ENCODE measurements around the gene BID.

BID gene

DNA sequence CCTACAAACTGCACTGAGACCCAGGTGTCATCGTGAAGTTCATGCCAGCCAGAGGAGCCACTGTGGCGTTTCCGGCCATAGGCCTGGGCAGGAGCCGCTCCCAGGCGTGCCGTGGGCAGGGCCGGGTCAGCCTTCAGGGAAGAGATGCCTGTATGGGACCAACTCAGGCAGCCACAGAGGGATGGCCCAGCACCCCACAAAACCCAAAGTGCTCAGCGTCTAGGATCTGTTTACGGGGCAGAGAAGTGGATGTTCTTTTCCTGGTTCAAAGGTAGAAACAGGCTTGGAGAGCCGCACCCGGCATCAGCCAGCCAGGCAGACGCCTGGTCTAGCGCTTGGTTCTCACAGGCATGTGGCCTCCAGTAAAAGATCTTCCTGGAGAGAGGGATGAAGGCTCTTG lies 8.4 kb upstream of the BID start:
- DNase-seq = no peak

DNA sequence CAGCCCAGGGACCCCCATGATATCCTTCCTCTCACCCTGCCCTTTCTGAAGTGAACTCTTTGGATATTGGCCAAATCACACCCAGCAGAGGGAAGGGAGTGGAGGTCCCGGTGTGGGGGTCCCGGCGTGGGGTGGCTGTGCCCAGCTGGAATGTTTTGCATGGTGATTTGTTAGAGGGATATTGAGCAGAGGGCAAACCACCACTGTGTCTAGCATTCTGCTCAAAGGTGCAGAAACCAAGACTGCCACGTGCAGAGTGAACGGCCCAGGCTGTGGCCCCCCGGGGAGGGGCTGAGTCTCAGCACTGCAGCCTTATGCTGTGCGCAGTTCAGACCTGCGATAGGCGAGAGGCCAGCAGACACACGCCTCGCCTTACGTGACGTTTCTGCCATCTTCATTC lies 7.9 kb upstream of the BID start:
- DNase-seq = no peak

DNA sequence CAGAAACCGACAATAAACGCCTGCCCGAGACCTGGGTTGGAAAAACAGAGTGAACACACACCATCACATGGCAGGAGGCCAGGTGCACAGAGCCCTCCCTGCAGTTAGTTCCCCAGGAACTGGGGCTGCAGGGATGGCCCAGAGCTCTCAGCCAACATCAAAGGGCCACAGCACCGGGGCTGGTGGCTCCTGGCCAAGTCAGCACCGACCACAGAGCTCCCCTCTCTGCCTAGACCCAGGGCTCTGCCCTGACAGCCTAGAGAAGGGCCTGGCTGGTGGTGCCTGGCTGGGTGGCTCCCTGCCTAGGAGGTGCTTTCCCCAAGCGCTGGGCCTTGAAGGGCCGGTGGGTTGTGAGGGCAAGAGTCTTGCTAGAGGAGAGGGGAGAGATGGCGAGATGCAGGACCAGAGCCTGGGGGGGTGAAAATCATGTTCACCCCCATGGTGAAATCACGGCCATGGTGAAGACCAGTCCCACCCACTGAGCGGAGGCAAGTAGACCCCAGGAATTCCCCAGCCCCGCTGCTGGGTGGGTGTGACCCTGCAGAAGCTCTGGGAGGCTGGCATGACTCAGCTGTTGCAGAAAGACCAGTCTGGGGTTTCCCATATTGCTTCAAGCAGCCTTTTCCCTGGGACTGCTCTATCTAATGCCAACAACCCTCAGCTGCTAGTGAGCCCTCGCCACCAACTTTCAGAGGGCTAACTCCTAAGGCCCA lies 7.2 kb upstream of the BID start:
- DNase-seq = peak; percentile 59

DNA sequence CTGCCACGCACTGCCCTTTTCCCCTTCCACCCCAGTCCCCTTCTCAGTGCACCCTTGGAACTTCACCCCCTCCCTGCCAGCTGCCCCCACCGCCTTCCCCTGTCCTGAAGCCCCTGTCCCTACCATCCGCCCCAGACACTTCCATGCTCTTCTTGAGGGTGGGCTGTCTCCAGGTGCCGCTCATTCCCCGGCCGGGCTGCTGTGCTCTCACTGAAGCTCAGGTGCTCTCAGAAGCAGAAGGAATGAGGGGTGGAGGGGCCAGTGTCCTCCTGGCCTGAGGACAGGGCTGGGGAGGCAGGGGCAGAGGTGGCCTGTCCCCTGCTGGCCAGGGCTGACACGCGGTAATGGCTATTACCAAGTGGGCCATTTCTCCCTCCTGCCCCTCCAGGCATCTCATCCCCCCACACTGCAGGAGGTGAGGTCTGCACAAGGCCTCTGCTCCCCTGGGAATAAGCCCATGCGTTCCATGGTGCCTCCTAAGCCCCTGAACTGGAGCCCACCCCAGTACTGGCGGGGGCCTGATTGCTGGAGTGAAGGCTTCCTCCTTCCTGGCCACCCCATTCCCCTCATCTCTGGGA lies 6.6 kb upstream of the BID start:
- no peak for DNase-seq

DNA sequence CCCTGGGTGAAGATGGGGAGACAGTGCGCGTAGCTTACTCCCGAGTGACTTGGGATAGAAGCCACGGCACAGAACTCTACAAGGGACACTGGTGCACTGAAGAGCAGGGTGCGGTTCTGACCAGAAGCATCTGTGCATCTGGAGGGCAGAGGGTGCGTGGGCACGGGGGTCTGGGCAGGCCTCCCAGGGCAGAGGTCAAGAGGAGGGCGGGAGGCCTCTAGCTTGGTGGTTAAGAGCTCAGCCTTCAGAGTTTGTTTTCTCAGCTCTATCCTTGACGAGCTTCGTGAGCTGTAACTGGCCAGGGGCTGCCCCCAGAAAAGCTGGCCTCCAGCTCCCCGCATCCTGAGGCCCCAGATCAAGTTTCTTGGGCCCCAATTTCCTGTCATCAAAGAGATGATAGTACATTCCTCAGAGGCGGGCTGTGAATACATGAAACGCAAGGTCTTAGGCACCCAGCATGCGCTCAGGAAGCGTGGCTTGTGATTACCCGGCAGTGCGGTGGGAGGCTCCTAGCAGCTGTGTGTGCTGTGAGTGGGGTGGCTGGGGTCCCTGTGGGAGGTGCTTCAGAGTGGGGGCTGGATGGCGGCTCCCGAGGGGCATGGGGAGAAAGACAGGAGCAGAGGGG lies 6.0 kb upstream of the BID start:
- DNase-seq = no peak

DNA sequence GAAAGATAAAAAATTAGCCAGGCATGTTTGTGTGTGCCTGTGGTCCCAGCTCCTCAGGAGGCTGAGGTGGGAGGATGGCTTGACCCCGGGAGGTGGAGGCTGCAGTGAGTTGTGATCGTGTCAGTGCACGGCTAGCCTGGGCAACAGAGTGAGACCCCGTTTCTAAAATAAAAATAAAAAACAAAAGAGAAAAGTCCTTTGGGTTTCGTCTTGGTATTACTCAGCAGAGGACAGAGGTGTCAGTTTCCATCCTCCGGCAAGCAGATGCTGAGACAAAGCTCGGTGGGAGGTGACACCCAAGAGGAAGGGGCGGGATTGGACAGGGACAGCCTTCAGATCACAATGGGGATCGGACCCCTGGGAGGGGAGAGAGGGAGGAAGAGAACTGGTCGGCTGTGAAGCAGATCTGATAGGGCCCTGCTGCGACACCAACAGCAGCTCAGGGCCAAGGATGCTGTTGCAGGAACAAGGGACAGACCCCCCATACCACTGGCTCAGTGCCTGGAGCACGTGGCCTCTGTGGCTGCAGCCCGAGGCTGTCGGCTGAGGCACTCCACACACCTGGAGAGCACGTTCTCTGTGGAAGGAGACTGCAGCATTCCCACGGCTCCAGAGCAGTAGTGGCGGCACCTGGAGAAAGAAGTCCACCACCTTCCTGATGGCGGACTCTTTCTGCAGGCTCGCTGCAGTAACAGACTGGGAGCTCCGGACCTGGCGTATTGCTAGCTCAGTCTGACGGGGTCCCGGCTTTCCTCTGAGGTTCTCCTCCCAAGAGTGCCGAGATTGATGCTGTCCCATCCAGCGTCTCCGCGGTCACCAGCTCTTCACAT lies 5.2 kb upstream of the BID start:
- no peak for DNase-seq

DNA sequence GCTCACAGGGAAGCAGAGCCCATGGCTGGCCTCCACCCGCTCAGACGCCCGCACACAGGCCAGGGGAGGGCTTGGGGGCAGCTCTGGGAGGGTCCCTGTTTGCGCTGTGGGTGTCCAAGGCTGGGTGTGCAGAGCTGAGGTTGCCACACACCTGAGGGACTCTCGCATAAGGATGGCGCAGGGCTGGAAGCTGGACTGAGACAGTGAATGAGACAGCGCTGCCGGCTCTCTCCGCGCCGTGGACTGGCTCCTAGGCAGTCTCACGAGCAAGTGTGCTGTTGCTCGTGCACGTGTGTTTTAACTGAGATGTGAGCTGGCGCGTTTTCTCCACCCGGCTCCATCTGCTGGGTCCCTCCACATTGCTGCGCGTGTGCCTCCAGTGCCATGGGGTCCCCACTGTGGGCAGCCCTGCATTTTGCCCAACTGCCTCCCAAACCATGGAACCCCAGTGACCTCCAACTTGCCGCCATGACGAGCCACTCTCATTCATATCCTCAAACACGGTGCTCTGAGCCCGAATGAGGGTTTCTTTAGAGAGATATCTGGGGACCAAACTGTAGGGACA lies 4.2 kb upstream of the BID start:
- DNase-seq = no peak

DNA sequence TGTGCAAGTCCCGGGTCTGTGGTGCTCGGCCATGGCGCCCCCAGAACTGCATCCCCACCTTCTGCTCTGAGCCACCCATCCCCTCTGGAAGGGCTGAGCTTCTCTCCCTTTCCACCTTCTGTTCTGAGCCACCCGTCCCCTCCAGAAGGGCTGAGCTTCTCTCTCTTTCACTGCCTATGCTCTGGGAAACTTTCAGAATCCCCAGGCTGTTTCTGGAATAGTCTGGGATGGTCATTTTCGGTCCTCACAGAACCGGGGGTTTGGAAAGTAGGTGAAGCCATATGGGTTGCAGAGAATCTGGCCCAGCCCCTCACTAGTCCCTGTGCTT lies 3.4 kb upstream of the BID start:
- DNase-seq = no peak

DNA sequence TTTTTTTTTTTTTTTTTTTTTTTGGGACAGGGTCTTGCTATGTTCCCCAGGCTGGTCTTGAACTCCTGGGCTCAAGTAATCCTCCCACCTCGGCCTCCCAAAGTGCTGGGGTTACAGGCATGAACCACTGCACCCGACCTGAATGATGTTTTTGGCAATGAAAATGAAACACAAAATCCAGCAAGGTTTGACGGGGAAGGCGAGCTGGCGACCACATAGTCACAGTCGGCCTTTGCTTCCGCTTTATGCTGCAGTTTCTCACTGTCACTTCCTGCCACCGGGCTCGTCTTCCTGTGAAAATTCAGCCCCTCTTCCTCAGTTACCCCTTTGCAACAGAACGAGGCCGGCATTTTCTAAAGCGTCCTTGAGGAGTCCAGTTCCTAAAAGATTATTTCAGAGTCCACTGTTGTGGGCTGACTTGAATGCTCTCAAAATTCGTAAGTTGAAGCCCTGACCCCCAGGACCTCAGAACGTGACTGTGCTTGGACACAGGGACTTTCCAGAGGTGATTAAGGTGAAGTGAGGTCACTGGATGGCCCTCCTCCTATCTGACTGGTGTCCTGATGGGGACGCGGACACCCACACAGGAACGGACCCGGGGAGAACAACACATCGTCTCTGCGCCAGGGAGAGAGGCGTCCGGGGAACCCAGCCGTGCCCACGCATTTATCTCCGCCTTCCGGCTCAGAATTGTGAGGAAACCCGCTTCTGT lies 2.9 kb upstream of the BID start:
- peak; percentile 75 for DNase-seq

DNA sequence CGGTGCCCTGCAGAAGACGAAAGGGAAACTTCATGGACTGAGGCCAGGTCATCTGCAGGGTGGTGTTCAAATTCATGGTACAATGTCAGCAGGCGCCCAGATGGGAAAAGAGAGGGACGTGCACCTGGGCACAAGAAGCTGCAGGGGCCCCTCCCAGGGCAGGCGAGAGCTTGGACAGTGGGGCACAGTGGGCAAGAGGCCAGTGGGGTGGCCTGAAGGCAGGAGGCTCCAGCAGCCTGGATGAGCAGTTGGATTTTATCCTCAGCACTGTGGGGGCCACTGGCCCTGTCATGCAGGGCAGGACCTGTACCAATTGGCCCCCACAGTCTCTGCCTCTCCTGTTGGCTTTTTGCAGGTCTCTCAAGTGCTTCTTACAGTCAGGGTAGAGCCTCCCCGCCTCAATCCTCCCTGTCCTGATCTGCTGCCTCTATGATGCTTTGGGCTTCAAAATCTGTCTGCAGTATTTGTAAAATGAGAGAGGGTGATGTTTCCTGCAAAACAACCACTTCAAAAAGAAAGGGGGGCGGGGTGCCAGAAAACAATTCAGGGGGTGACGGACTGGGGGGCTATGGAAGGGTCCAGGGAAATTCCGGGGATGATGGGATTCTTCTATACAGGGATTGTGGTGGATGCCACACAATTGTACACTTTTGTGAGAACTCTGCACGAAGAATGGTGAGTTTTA lies 1.7 kb upstream of the BID start:
- DNase-seq = no peak

DNA sequence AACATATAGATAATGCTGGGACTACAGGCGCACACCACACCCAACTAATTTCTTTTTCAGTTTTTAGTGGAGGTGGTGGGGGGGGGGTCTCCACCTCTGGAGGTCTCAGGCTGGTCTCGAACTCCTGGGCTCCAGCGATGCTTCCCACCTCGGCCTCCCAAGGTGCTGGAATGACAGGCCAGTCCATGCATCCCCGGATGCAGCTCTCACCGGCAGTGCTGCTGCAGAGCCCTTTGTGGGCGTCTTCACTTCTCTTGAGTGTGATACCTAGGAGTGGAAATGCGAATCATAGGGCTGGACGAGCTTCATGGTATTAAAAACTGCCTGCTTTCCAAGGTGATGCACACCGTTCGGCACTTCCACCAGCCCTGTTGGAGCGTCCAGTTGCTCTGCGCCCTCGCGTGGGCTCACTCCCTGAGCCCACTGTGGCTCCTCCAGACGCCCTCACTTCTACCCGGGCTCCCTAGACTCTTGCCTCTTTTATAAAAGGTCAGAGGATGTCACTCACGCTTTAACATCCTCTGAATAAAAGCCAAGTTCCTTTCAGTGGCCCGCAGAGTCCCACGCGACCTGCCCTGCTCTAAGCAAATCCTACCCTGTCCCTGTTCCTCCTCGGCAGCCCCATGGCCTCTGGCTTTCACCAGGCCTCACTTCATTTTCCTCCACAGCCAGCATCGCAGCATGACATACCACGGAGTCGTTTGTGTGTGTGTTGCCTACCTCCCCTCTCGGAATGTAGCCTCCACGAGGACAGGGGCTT lies 837 bp upstream of the BID start:
- DNase-seq = no peak

DNA sequence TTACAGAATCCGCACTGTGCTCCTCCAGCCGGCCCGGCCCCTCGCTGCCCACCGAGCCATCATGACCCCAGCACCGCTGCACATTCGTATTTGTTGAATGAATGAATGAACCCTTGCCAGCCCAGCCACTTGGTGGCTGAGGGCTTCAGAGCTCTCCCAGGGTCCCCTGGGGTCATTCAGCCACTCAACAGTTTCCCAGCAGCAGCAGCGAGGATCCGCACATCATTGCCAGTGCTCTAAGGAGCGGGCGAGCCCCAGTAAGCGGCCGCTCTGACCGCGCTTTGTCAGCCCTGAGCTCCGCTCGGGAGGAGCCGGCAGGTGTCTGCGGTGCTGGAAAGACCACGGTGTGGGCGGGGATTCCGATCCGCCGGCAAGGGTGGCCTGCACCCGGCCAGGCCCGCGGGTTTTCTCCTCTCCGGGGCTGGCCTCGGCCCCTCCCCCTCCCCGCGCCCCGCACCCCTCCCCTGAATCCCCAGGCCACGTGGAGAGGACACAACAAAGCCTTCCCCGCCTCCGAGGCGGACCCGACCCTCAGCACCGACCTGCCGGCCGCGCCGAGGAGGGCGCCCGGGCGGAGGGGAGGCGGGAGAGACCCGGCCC lies 563 bp downstream of the BID start:
- peak; percentile 72 for DNase-seq

DNA sequence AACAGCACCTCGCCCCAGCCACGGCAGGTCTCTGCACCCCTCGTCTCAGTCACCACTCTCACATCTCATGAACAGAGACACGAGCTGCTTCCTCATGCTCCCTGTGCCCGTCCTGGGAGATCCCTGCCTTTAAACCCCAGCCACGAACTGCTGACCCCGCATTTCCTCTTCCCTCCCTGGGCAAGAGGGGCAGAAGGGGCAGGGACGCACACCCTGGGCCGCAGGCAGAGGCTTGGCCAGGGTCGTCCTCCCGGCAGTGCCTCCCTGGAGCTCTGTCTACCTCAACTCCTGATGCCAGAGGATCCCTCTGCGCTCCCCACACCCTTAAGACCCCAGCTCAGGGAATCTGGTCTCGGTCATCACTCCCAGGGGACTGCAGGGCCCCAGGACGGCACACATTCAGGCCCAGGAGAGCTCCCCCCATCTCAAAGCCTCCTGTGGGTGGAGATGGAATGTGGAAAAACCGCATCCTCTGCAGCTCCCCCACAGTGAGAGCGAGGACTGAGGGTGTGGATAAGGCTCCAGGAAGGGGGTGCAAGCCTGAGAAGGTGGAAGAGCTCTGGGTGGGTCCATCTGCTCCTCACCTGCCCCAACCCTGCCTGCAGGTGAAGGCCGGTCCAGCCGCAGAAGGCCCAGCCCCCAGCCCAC lies 1.2 kb downstream of the BID start:
- DNase-seq = no peak

DNA sequence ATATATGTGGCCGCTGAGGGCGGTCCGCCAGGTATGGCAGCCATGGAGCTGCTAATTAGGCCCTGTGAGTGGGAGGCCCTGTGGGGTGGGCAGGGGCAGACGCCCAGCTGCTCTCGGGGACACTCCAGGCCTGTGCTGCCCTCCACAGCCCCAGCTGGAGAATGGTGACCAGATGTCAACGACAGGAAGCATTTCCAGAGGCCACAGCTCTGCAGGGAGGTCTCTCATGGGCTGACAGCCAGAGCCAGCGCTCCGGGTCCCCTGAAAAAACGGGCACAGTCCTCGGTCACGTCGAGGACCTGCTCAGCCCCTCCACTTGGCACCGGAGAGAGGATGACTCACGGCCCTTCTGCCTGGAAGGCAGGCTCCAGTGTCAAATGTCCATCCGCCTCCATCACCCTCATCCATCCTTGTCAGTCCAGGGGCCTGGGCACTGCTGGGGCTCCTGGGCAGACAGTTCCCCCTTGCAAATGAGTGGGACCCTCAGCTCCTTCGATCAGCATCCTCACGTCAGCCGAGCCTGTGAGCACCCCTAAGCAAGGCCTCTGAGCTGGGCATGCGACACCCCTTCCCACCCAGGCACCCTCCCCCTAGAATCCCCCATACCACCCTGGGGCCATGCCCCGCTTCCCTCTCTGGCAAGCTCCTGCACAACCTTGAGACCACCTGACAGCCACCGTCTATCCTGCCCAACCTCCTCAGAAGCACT lies 1.9 kb downstream of the BID start:
- no peak for DNase-seq

DNA sequence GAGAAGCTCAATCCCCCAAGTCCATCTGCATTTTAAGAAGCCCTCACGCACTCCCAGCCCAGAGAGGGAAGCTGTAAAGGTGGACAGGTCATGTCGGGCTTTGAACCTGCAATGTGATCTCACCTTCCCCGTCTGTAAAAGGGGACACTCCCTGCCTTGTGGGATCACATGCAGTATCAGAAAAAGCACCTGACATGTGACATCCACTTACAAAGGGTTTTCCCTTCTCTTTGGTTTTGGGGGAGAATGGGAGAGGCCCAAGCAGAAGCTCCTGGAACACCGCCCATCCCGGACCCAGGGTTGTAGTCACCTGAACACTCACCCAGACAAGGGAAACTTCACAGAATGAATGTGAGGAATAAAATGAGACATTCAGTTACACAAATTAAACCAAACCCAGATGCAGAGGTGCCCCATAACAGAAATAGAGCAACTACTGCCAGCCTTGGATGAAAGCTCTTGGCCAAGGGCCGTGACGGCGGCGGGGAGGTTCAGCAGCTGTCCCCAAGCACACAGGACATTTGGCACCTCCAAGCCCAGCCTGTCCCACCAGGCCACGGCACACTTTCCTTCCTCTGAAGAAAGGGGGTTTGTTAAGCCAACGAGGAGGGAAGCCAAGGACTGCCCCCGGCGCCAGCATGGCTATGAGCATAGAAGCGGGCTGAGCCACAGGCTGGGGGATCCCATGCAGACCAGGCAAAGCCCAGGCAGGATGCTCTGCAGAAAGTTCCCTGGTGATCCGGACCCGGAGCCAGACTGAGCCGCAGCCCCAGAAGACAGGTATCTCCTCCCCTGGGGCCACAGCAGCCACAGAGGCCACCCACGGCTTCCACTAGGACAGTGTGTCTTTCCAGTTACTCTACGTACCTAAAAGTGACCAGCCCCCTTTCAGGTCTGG lies 3.8 kb downstream of the BID start:
- DNase-seq = no peak

DNA sequence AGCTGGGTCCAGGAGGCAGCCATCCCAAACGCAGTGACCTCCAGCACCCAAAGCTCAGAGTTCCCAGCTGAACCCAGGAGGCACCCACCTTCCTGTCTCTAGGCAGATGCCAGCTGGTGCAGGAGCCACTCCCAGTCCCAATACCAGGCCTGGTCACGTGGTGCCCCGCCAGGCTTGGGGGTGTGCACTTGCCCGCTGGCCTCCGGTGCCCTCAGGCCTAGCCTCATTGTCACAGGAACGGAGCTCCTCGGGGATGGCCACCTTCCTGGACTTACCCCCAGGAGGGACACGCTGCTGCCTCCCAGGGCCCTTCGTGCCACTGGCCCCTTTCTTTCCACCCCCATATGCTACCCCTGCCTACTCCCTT lies 4.6 kb downstream of the BID start:
- no peak for DNase-seq

DNA sequence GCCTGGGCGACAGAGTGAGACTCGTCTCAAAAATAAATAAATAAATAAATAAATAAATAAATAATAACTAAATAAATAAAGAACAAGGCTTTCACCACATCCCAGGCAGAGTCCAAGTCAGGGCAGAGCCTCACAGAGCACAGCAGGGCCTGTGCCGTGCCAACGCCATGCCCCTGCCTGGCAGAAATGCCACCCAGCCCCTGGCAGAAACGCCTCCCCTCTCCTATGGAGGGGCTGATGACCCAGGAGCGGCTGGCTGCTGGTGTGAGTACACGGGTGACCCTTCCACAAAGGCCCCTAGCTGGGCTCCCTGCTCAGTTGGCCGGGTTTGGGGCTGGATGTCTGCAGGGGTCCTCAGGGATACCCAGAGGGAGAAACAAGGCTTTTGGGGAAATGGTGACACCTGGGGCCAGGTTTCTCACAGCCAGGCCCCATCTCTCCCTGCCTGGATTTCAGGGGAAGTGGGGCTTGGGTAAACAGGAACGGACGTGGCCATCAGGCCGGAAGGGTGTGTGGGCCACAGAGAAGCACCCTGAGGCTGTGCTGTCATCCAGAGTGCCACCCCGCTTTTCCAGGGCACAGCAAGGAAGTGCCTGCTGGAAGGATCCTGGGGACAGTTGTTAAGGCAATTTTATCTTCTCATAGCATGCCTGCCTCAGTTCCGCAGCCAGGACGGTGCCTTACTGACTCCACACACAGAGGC lies 5.1 kb downstream of the BID start:
- no peak for DNase-seq
